CD14-positive monocyte (primary cell): ENCODE results near the gene LAMA3. TPM values are rescaled to one million over a fixed set of nuclear protein-coding genes. Genes with fewer than 3 reads are reported as not detected.

Experiments used
- DNase-seq, 3 donors: peaks; one replicate each; pipeline ENCODE4 v3.0.0-alpha.2; 2011 to 2022
- H2AFZ ChIP-seq: 2 replicates; pipeline ENCODE4 v1.6.0; 2012; ENCODE audit warnings: mild to moderate bottlenecking, low read depth, low read length, inconsistent platforms; ENCODE audit not compliant: insufficient read depth, poor library complexity, severe bottlenecking
- H3K27ac ChIP-seq, 2 donors: 1 replicate in 1 of 2; 2 replicates in 1 of 2; pipeline ENCODE4 v1.5.1; 2012 to 2013; ENCODE audit warnings: low read length in 2 of 2, control low read depth in 1 of 2, inconsistent platforms in 1 of 2, low read depth in 1 of 2, mild to moderate bottlenecking in 1 of 2
- H3K27me3 ChIP-seq, 2 donors: one replicate each; pipeline versions ENCODE4 v1.6.0 to v1.6.1; 2011 to 2013; ENCODE audit warnings: low read length in 2 of 2; ENCODE audit not compliant: control insufficient read depth in 2 of 2, insufficient read depth in 2 of 2
- H3K36me3 ChIP-seq, 2 donors: replicated peaks in 1 of 2; 1 replicate in 1 of 2; 2 replicates in 1 of 2; pipeline versions ENCODE4 v1.5.1 to v1.6.1; 2012 to 2013; ENCODE audit warnings: low read length in 2 of 2, control low read depth in 1 of 2, inconsistent platforms in 1 of 2, mild to moderate bottlenecking in 1 of 2; ENCODE audit not compliant: insufficient read depth in 2 of 2, control insufficient read depth in 1 of 2
- H3K4me1 ChIP-seq, 2 donors: 1 replicate in 1 of 2; 2 replicates in 1 of 2; pipeline versions ENCODE4 v1.5.1 to v1.6.1; 2012 to 2013; ENCODE audit warnings: low read length in 2 of 2, control low read depth in 1 of 2, inconsistent platforms in 1 of 2, mild to moderate bottlenecking in 1 of 2, moderate library complexity in 1 of 2; ENCODE audit not compliant: insufficient read depth in 2 of 2, control insufficient read depth in 1 of 2
- H3K4me2 ChIP-seq: replicated peaks from 2 replicates; pipeline ENCODE3; 2012; ENCODE audit warnings: low read length, moderate library complexity, mild to moderate bottlenecking; ENCODE audit not compliant: poor library complexity, severe bottlenecking; ENCODE audit errors: extremely low read depth
- H3K4me3 ChIP-seq, 3 experiments: fragments of 200-600 bp in 1 of 3; sonication (generic) in 1 of 3; replicated peaks in 1 of 3; 1 replicate in 2 of 3; 2 replicates in 1 of 3; pipeline ENCODE4 v1.5.1; 2011 to 2013; ENCODE audit warnings: low read length in 3 of 3, mild to moderate bottlenecking in 3 of 3, control low read depth in 2 of 3, low read depth in 2 of 3, inconsistent platforms in 1 of 3, moderate library complexity in 1 of 3
- H3K79me2 ChIP-seq: 2 replicates; pipeline ENCODE4 v1.6.0; 2012; ENCODE audit warnings: mild to moderate bottlenecking, control low read depth, inconsistent platforms, low read length, moderate library complexity; ENCODE audit not compliant: insufficient read depth
- H3K9ac ChIP-seq: 2 replicates; pipeline ENCODE4 v1.6.0; 2017; ENCODE audit warnings: low read length, mild to moderate bottlenecking; ENCODE audit not compliant: insufficient read depth, poor library complexity, severe bottlenecking
- H3K9me3 ChIP-seq, 2 donors: replicated peaks in 1 of 2; 1 replicate in 1 of 2; 2 replicates in 1 of 2; pipeline versions ENCODE4 v1.5.1 to v1.6.1; 2012 to 2013; ENCODE audit warnings: low read length in 2 of 2, control low read depth in 1 of 2; ENCODE audit not compliant: control insufficient read depth in 1 of 2, insufficient read depth in 1 of 2
- H4K20me1 ChIP-seq: 2 replicates; pipeline ENCODE4 v1.6.0; 2012; ENCODE audit warnings: mild to moderate bottlenecking, low read length, control low read depth, moderate library complexity; ENCODE audit not compliant: insufficient read depth
- H3K27ac Mint-ChIP-seq, 7 donors: one replicate each; pipeline ENCODE4 v1.8.0; 2020; ENCODE audit warnings: mild to moderate bottlenecking in 7 of 7, mixed read lengths in 7 of 7, moderate library complexity in 6 of 7, inconsistent platforms in 2 of 7
- H3K27me3 Mint-ChIP-seq, 3 donors: one replicate each; pipeline ENCODE4 v1.8.0; 2021 to 2022; ENCODE audit warnings: low read depth in 3 of 3, mild to moderate bottlenecking in 3 of 3, mixed read lengths in 3 of 3, moderate library complexity in 3 of 3, inconsistent platforms in 1 of 3
- H3K36me3 Mint-ChIP-seq, 2 donors: one replicate each; pipeline ENCODE4 v1.8.0; 2020; ENCODE audit warnings: mixed read lengths in 2 of 2, inconsistent platforms in 1 of 2, mild to moderate bottlenecking in 1 of 2
- H3K4me1 Mint-ChIP-seq: one replicate; pipeline ENCODE4 v1.8.0; 2020; ENCODE audit warnings: mild to moderate bottlenecking, mixed read lengths
- H3K4me3 Mint-ChIP-seq, 2 donors: one replicate each; pipeline ENCODE4 v1.8.0; 2020; ENCODE audit warnings: mild to moderate bottlenecking in 2 of 2, mixed read lengths in 2 of 2, moderate library complexity in 1 of 2
- H3K9me3 Mint-ChIP-seq, 7 donors: one replicate each; pipeline ENCODE4 v1.8.0; 2020 to 2022; ENCODE audit warnings: mixed read lengths in 7 of 7, mild to moderate bottlenecking in 6 of 7, moderate library complexity in 6 of 7, inconsistent platforms in 2 of 7
- CTCF ChIP-seq: fragments of 200-600 bp; IDR thresholded peaks from one replicate; pipeline ENCODE4 v1.8.0; 2022; ENCODE audit warnings: antibody characterized with exemption, mild to moderate bottlenecking
- WGBS: methylation state at CpG from one replicate; pipeline ENCODE4 v1.1.5; 2013; ENCODE audit warnings: missing lambda C conversion rate; ENCODE audit not compliant: insufficient coverage; 5-methylcytosine and 5-hydroxymethylcytosine counted together
- intact Hi-C, 2 donors: fragments of 100-400 bp; cut with micrococcal nuclease; formaldehyde crosslinking; loops; one replicate each; pipeline versions ENCODE4 v1.15.0 to v1.15.1; 2023
- polyA plus RNA-seq, 3 donors: library from polyadenylated mRNA; depleted of rRNA in 1 of 3; unstranded in 2 of 3; stranded (reverse) in 1 of 3; fragments of 300-500 nt in 2 of 3; fragments of >200 nt in 1 of 3; fragmentation: Illumina TruSeq in 2 of 3; gene quantifications; 1 replicate in 2 of 3; 2 replicates in 1 of 3; pipeline ENCODE4 v1.2.3, GENCODE V29; 2012 to 2021

LAMA3 gene
- polyA plus RNA-seq, 3 donors: not detected

GRCh38 chr18:23805898-23806297, 116.6 kb downstream of the LAMA3 start:
- no peaks in the 10 kb centered on the region for H3K4me1 ChIP-seq
- H3K79me2 ChIP-seq: no peaks in the 10 kb centered on the region
- intact Hi-C loops: loop anchor here in 1 of 2 donors (10.0 kb wide), 1 partner anchor 119 kb away; no protein-coding TSS in a partner anchor
- no peak overlapping the region for H2AFZ ChIP-seq
- H3K9me3 ChIP-seq: no peaks in the 10 kb centered on the region
- WGBS: 56% methylated on average over 1 of the region's 1 CpG
- no peak for TF ChIP-seq CTCF
- no peak overlapping the region for H3K27ac ChIP-seq
- no peak overlapping the region for H3K9ac ChIP-seq
- DNase-seq: no peak
- H3K4me1 Mint-ChIP-seq: no peaks in the 10 kb centered on the region
- H3K9me3 Mint-ChIP-seq: peaks cover 0 to 3% (median 0%) of the 10 kb centered on the region in 7 donors
- H3K4me2 ChIP-seq: no peak overlapping the region
- no peak overlapping the region for H3K4me3 ChIP-seq
- H4K20me1 ChIP-seq: no peaks in the 10 kb centered on the region
- H3K36me3 Mint-ChIP-seq: no peaks in the 10 kb centered on the region
- no peak overlapping the region for H3K4me3 Mint-ChIP-seq
- H3K27me3 ChIP-seq: no peaks in the 10 kb centered on the region
- peaks cover 0 to 1% (median 0%) of the 10 kb centered on the region in 3 donors for H3K27me3 Mint-ChIP-seq
- no peaks in the 10 kb centered on the region for H3K36me3 ChIP-seq
- no peak overlapping the region for H3K27ac Mint-ChIP-seq

- Mint-ChIP-seq H3K9me3 (peaks cover 0 to 3% (median 0%) of the 10 kb centered on the region in 7 donors), H3K27ac (no peak overlapping the region), H3K4me1 (no peaks in the 10 kb centered on the region), H3K36me3 (no peaks in the 10 kb centered on the region), H3K4me3 (no peak overlapping the region), H3K27me3 (peaks cover 0 to 2% (median 1%) of the 10 kb centered on the region in 3 donors)
- H3K9ac ChIP-seq: no peak overlapping the region
- H4K20me1 ChIP-seq: no peaks in the 10 kb centered on the region
- no peak overlapping the region for H3K4me3 ChIP-seq
- H3K4me1 ChIP-seq: no peaks in the 10 kb centered on the region
- H3K4me2 ChIP-seq: no peak overlapping the region
- no peak for DNase-seq
- H3K9me3 ChIP-seq: no peaks in the 10 kb centered on the region
- no peaks in the 10 kb centered on the region for H3K79me2 ChIP-seq
- no peak overlapping the region for H3K27ac ChIP-seq
- WGBS: no CpG with 5 or more reads among the region's 3 CpGs
- no peak for TF ChIP-seq CTCF
- H3K27me3 ChIP-seq: no peaks in the 10 kb centered on the region
- H3K36me3 ChIP-seq: no peaks in the 10 kb centered on the region
- intact Hi-C loops: loop anchor here in 1 of 2 donors (10.0 kb wide), 1 partner anchor 115 kb away; no protein-coding TSS in a partner anchor
- H2AFZ ChIP-seq: no peak overlapping the region
Observed at GRCh38 chr18:23809415-23809814, 120.2 kb downstream of the LAMA3 start.
